RCC 7860 (cell line): ENCODE measurements around the gene CLEC16A.

Source experiments
- DNase-seq: peaks from one replicate; pipeline ENCODE4 v3.0.0-alpha.2; 2015; ENCODE audit warnings: low spot score
- FAIRE-seq: peaks from 2 replicates; lab custom pipeline; 2012; peaks lifted over from hg19 to GRCh38; lab: Jason Lieb, UNC

CLEC16A gene

DNA sequence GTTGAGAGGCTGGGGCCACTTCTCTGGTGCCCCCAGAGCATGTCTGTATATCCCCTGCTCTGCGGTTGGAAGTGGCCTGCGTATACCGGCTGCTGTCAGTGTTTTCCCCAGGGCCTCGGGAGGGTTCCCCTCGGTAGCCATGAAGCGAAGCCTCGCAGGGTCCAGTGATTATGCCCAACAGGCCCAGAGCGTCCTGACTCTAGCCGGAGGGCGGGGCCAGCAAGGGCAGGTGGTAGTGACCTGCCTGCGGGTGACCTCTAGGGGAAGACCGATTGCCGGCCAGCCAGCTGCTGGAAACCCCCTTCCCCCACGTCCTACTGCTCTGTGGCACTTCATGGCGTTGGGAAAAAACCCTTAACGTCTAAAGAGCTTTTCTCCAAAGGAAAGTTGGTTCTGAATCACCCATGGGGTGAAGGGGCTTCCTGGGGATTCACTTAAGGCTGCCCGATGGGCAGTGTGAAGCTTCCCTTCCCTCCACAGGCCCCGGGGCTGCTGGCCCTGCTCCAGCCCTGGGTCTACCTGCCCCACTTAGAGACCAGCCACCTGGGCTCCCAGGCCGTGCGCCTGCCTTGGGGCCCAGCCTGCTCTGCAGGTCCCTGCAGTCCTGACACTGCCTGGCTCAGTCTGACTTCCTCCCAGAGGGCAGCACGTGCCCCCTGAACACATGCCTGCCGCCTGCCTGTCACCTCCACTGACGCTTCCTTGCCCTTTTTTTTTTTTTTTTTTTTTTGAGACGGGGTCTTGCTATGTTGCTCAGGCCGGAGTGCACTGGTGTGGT is 238.9 kb downstream of the CLEC16A start:
- DNase-seq (no peak), FAIRE-seq (no peak)

DNA sequence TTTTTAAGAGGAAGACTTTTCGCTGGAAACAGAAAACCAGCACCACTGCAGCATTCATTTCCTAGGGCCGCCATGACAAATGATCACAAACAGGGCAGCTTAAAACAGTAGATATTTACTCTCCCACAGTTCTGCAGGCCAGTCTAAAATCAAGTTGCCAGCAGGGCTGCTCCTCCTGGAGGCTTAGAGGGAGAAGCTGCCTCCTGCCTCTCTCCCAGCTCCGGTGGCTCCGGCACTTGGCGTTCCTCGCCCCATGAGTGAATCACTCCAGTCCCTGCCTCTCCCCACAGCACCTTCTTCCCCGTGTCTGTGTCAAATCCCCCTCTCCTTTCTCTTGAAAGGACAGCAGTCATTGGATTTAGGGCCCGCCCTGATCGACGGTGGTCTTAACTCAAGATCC is 239.6 kb downstream of the CLEC16A start:
- DNase-seq (no peak), FAIRE-seq (no peak)

DNA sequence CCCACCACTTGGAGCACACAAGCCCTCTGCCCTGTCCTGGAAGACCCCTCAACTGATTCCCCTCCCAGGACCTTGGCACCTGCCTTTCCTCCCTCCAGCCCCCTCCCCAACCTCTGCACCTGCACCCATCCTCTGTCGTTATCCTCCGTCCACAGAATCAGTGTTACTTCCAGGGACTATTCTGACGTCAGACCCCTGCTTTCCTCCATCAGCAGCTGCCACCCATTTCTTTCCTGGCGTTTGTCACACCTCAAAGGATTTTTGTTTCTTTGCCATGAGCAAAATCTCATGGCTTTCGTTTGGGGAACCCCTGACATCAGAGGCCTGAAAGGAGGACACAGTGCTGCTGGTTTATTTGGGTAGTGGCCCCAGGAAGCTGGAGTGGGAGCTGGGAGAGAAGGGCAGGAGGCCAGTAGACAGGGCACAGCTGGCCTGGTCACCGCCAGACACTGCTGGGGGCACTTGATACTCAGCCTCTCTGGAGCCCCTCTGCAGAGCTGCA is 243.2 kb downstream of the CLEC16A start:
- no peak for FAIRE-seq

DNA sequence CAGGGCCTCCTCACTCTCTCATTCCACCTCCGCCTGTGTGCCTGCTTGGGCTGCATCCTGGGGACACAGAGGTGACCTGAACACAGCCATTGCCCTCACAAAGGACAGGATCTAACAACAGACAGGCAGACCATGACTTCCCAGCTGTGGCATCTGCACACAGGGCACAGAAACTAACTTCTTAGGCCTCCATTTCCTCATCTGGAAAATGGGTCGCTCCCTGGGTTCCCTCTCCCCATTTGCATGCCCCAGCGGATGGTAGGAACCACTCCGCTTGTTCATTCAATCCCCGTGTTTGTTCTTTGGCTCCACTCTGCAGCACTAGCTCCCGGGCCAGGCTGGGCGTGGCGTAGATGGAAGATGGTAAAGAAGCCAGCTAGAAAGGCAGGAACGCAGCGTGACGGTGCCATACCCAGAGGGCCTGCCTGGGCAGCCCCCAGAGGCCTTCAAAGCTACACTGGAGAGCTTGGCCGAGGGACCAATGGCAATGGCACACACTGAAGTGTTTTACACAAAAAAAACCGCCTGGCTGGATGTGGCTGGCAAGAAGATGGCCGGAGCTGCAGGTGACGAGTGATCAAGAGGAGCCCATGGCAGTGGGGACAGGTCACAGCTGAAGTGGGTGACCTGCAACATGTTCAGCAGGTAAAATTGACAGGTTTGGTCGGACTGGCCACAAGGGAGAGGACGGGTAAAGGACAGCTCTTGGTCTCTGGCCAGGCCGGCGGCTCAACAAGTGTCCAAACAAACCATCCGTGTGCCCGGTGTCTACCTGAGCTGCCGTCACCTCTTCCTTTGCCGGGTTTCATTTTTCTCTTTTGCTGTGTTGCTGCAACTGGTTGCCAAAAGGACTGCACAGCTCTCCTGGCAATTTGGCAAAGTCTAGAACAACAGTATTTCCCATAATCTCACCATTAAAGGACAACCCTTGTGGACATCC is 244.7 kb downstream of the CLEC16A start:
- DNase-seq (no peak), FAIRE-seq (no peak)

More for the DNA sequence above, 243.2 kb downstream of the CLEC16A start:
- no peak for DNase-seq

DNA sequence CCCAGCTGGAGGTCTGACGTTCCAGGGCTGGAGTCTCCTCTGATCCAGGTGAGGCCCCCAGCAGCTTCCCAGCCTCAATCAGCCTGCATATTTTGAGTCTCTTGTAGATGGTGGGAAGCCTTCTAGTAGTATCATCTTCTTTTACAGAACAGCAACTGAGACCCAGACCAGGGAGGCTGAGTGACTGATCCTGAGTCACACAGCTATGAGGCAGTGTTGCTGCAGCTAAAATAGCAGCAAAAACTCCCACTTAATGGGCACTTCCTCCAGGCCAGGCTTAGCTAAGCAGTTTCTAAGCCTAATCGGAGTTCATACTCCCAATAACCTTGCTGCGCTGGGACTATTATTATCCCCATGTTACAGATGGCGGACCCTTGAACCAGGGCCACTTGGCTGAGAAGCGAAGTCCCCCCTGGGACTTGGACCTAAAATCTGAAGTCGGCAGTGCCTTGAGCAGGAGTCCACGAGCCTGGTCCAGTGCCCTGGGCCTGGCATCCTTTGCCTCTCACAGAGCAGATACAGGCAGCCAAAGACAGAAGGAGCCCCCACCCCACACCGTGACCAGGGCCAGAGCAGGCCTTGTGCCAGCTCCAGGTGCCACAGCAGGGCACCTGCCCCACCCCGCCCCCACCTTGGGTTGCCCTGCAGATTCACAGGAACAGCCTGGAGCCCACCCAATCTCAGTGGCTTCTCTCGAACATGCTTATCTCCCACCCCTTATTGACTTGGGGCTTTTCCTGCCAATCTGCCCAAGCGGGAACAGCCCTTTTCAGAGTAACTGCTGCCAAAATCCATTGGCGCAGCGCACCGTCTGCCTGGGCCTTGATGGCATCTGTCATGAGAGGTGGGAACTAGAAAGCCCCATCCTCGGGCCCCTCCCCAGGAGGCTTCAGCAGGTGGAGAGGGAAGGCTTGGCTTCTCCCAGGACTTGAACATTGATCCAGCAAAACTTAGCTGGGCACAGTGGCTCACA is 246.5 kb downstream of the CLEC16A start:
- no peak for FAIRE-seq
- DNase-seq: no peak

DNA sequence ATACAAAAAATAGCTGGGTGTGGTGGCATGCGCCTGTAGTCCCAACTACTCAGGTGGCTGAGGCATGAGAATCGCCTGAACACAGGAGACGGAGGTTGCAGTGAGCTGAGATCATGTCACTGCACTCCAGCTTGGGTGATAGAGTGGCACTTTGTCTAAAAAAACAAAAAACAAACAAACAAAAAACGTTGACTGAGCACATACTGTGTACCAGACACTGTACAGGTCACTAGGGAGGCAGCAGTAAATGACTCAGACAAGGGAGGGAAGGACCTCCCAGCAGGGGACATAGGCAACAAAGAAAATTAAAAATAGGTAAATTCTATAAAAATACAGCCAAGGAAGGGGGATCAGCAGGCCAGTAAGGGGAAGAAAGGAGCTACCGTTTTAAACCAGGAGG is 247.3 kb downstream of the CLEC16A start:
- FAIRE-seq (no peak), DNase-seq (no peak)

DNA sequence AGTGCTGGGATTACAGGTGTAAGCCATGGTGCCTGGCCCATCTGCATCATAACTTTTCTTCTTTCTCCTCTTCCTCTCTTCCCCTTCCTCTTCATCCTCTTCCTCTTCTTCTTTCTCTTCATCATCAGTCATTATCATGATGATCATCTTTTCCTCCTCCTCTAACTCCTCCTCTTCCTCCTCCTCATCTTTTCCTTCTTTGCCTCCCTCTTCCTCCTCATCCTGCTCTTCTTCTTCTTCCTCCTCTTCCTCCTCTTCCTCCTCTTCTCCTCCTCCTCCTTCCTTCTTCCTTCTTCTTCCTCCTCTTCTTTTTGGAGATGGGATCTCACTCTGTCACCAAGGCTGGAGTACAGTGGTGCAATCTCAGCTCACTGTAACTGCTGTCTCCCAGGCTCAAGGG is 249.1 kb downstream of the CLEC16A start:
- FAIRE-seq (no peak), DNase-seq (no peak)

DNA sequence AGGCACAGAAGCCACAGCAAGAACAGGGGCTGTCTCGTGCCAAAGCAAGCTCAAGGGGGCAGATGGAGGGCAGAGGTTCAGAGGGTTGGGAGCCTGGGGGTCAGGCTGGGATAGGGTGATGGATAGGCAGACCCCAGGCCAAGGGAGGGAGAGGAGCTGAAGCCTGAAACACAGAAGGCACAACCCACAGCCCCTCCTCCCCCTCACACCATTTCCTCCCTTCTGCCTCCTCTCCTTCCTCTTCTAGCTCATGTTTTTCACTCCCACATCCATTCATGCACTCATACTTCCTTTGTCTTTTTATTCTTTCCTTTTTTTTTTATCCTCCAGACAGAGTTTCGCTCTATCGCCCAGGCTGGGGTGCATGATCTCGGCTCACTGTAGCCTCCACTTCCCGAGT is 250.5 kb downstream of the CLEC16A start:
- DNase-seq (no peak), FAIRE-seq (no peak)

DNA sequence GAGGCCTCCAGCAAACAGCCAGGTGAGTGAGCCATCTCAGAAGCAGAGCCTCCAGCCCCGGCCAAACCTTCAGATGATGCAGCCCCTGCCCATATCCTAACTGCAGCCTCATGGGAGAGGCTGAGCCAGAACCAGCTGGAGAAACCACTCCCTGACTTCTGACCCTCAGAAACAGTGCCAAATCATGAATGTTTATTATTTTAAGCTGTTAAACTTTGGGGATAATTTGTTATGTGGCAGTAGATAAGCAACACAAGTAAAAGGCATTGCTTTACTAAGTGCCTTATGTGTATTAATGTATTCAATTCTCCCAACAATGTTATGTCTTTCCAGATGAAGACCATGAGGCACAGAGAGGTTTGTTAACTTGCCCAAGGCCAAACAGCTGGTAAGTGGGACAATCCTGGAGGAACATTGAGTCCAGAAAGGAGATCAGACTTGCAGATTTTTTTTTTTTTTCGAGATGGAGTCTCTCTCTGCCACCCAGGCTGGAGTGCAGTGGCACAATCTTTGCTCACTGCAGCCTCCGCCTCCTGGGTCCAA is 252.0 kb downstream of the CLEC16A start:
- FAIRE-seq: no peak
- DNase-seq: no peak

DNA sequence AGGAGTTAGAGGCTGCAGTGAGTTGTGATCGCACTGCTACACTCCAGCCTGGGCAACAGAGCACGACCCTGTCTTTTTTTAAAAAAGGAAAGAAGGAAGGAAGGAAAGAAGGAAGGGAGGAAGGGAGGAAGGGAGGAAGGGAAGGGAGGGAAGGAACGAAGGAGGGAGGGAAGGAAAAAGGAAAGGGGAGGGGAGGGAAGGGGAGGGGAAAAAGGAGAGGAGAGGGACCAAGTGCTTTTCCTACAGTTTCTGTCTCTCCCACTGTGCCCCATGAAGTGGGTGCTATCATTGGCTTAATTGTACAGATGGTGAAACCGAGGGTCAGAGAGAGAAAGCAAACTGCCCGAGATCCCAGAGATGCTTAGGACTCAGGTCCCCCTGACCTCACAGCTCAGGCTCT is 254.0 kb downstream of the CLEC16A start:
- FAIRE-seq (no peak), DNase-seq (no peak)

DNA sequence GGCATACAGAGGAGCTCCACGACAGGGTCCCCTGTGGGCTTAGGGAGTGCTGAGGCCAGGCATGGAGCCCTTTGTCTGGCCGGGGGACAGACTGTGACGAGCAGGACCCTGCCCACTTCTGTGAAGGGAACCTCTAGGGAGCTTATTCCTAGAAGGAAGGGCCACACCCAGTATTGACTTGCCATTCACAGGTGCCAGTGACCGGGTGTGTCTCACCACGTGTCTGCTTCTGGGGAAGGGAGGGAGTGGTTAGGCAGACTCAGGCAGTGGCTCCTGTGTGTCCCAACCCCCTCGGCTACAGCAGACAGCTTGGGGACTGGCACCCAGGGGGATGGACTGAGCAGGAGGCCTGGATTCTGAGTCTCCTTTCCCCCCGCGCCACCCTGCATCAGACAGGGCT is 254.5 kb downstream of the CLEC16A start:
- DNase-seq (no peak), FAIRE-seq (no peak)

DNA sequence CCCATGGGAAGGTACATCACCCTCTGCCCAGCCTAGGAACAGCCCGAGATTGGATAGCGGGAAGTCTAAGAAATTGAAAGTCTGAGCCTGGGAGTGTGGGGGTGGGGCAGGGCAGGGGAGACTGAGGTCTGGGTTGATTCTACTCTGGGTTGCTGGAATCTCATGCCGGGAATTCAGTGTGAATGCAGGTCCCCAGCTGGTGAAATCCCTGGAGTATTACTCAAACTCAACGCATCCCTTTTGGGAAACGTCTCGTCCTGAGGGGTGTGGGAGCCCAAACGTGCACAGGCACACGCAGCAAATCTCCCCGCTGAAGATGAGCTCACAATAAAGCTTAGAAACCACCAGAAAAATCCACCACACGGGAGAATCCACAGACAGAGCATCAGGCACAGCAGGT is 256.2 kb downstream of the CLEC16A start:
- DNase-seq (no peak), FAIRE-seq (no peak)

DNA sequence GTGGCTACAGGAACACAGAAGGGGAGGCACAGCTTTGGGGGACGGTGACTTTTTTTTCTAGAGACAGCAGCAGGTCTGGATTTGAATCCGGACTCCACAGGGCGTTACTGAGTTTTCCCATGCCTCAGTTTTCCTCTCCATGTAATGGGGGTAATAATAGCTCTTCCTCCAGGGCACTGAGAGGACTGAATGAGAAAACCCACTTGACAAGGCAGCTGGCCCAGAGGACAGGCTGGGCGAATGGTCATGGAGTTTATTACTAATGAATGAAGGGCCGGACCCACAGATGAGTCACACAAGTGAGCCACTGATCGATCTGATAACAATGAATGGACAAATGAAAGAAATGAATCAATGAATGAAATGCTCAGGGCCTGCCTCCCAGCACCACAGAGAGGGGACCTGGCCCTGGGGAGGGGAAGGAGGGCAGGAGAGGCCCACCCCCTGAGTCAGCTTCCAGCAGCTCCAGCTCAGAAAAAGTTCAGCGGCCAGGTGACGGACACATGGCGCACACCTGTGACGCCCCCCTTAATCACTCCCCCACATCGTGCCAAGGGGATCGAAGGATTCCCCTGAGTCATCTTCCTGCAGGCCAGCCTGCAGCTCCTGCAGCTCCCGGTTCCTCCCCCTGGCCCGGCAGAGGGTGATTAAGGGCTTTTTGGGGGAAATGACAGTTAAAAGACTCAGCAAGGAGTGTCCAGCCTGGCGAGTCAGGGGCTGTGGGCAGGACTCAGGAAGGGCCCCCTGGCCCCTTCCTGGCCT is 257.3 kb downstream of the CLEC16A start:
- DNase-seq (peak; percentile 81), FAIRE-seq (peak; percentile 18)

DNA sequence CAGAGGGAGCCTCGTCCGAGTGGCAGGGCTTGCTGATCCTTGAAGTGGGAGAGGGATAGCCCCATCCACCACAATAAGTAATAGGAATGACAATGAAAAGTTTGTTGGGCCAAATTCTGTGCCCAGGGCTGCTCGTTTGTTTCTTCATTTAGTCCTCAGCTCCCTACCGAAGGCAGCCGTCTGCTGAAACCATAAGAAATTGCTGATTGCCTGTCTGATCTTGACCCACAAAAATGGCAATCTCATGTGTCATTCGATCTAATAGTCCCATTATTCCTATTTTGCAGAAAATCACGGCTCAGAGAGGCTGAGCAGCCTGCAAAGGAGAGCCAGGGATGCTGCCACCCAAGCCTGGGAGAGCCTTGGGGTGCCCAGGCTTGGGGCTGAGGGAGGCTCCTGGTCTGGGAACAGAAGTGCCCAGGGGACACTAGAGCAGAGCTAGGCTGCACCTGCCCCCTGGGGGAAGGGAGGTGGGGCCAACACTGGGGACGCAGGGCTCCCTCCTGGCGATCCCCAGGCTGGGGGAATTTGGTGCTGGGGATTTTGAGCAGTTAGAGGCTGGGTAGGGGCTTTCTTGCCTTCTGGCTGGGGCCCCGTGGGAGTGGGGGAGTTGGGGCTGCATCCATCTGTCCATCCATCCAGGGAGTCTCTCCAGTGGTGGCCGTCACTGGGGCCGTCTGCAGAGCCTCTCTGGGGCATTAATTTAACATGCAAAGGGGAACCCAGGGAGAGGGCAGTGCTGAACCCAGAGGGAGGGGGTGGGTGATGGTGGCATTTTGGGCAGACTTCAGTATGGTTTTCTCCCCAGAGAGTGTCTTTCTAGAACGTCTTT is 258.1 kb downstream of the CLEC16A start:
- no peak for FAIRE-seq

DNA sequence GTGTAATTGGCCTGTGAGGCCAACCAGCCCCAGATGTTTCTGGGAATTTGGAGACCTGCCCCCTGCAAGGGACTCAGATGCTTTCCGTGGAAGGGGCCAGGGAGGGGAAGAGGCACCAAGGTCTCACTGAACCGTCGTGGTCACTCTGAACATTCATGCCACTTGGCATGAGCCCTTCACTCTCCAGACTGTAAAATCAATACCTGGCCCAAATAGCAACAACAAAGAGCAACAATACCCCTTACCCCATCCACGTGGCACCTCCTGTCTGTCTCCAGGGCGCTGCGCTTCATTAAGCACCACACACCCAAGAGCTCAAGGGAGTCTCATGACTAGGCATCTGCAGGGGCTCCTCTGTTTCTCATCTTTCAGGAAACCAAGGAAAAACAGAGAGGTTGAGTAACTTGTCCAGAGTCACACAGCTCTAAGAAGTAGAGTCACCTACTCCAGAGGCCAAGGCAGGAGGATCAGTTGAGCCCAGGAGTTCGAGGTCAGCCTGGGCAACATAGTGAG is 258.8 kb downstream of the CLEC16A start:
- FAIRE-seq (no peak), DNase-seq (peak; percentile 45)

More for the DNA sequence above, 258.1 kb downstream of the CLEC16A start:
- DNase-seq: no peak

DNA sequence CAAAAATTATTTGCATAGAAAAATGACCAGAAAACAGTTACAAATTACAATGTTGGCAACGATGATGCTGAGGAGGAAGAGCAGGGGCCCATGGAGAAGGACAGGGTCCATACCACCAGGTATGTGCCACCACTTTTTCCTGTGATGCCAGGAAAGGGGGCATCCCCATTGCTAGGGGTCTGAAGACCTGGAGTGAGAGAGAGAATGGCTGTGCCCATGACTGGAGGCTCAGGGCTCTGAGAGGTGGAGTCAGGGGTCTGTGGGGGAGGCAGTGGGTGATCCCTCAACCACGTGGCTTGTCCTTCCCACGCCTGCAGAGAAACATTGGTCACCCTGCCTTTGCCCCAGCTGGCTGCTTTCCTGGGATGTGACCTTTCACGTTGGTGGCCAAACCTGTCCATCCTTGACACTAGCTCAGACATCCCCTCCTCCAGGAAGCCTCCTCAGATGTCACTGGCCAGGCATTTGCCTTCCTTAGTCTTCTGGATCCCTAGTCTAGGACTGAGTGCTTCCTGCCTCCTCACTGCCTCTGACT is 260.2 kb downstream of the CLEC16A start:
- peak; percentile 41 for DNase-seq
- no peak for FAIRE-seq

DNA sequence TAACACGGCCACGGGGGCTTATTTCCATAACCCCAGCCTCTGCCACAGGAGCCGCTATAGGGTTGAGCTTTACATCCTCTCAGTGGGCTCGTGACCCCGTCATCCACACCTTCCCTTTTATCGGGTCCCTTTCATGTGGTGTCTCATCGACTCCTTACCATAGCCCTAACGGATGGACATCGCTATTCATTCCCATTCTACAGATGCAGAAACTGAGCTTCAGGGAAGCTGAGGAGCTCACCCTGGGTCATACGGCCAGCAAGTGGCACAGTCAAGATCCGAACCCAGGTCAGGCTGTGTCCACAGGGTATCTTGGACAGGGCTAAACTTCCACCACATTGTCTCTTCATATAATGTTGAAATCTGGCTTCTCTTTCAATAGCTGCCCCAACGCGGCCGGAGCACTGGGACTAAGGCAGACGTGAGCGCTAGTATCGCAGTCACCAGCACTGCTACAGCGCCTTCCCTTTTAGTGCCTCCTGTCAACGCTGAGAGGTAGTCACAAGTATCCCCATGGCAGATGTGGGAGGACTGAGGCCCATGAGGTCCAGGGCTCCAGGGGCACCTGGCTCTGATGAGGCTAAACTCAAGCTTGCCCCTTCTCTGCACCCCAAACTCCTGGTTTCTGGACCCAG is 260.8 kb downstream of the CLEC16A start:
- FAIRE-seq: no peak

More for the DNA sequence above, 260.8 kb downstream of the CLEC16A start:
- DNase-seq: no peak
